ENCODE measurements around the gene PTPRM. TPM values are rescaled to one million over a fixed set of nuclear protein-coding genes. Genes with fewer than 3 reads are reported as not detected.

The PTPRM gene
- total RNA-seq, 1 donor from 2014 or later, result 1.00 TPM

- Mint-ChIP-seq H3K4me1 (no peaks in the 10 kb centered on the region), H3K27ac (no peak overlapping the region), H3K4me3 (no peak overlapping the region), H3K9me3 (no peaks in the 10 kb centered on the region), H3K36me3 (ENCODE audit: low read depth) (no peaks in the 10 kb centered on the region), H3K27me3 (no peaks in the 10 kb centered on the region)
- CTCF ChIA-PET, result no interaction called here
- POLR2A ChIA-PET, result no interaction called here
- intact Hi-C loops (cut with micrococcal nuclease), result no loop called here
- TF ChIP-seq CTCF (IDR thresholded peaks at IDR 0.05), result no peak
- ATAC-seq (ENCODE audit: low read depth) (no peak), DNase-seq (no peak)
Measured at GRCh38 chr18:8303151-8303755, 736.1 kb downstream of the PTPRM start.

GRCh38 chr18:8307960-8308359, 740.8 kb downstream of the PTPRM start:
- H3K4me3 Mint-ChIP-seq, result no peak overlapping the region
- no peak for ATAC-seq (ENCODE audit: low read depth)
- ChIA-PET CTCF (no interaction called here), POLR2A (no interaction called here)
- no peak overlapping the region for H3K27ac Mint-ChIP-seq
- no peaks in the 10 kb centered on the region for H3K9me3 Mint-ChIP-seq
- no peaks in the 10 kb centered on the region for H3K36me3 Mint-ChIP-seq (ENCODE audit: low read depth)
- intact Hi-C loops (cut with micrococcal nuclease), result no loop called here
- TF ChIP-seq CTCF (IDR thresholded peaks at IDR 0.05), result no peak
- H3K27me3 Mint-ChIP-seq, result peaks cover 6% of the 10 kb centered on the region
- H3K4me1 Mint-ChIP-seq, result no peaks in the 10 kb centered on the region
- DNase-seq, result no peak

GRCh38 chr18:8313043-8313442, 745.9 kb downstream of the PTPRM start:
- peaks cover 6% of the 10 kb centered on the region for H3K27me3 Mint-ChIP-seq
- intact Hi-C loops (cut with micrococcal nuclease), result no loop called here
- DNase-seq, result no peak
- no peaks in the 10 kb centered on the region for H3K4me1 Mint-ChIP-seq
- no peaks in the 10 kb centered on the region for H3K9me3 Mint-ChIP-seq
- TF ChIP-seq CTCF (IDR thresholded peaks at IDR 0.05), result no peak
- ChIA-PET CTCF (no interaction called here), POLR2A (no interaction called here)
- H3K36me3 Mint-ChIP-seq (ENCODE audit: low read depth), result no peaks in the 10 kb centered on the region
- ATAC-seq (ENCODE audit: low read depth), result no peak
- H3K27ac Mint-ChIP-seq, result no peak overlapping the region
- no peak overlapping the region for H3K4me3 Mint-ChIP-seq

- Mint-ChIP-seq H3K27ac (no peak overlapping the region), H3K36me3 (ENCODE audit: low read depth) (no peaks in the 10 kb centered on the region), H3K9me3 (no peaks in the 10 kb centered on the region), H3K4me3 (no peak overlapping the region), H3K4me1 (no peaks in the 10 kb centered on the region), H3K27me3 (peaks cover 6% of the 10 kb centered on the region)
- intact Hi-C loops (cut with micrococcal nuclease), result no loop called here
- no peak for DNase-seq
- no peak for ATAC-seq (ENCODE audit: low read depth)
- ChIA-PET CTCF (no interaction called here), POLR2A (no interaction called here)
- no peak for TF ChIP-seq CTCF (IDR thresholded peaks at IDR 0.05)
Measured at GRCh38 chr18:8314124-8314523, 747.0 kb downstream of the PTPRM start.

- POLR2A ChIA-PET, result no interaction called here
- H3K27ac Mint-ChIP-seq, result no peak overlapping the region
- ATAC-seq (ENCODE audit: low read depth), result no peak
- H3K4me3 Mint-ChIP-seq, result no peak overlapping the region
- H3K4me1 Mint-ChIP-seq, result no peaks in the 10 kb centered on the region
- CTCF ChIA-PET, result no interaction called here
- peaks cover 3% of the 10 kb centered on the region for H3K27me3 Mint-ChIP-seq
- no peak for DNase-seq
- intact Hi-C loops (cut with micrococcal nuclease), result no loop called here
- TF ChIP-seq CTCF (IDR thresholded peaks at IDR 0.05), result no peak
- no peaks in the 10 kb centered on the region for H3K36me3 Mint-ChIP-seq (ENCODE audit: low read depth)
- no peaks in the 10 kb centered on the region for H3K9me3 Mint-ChIP-seq
Measured at GRCh38 chr18:8319798-8320489, 752.8 kb downstream of the PTPRM start.

Data from activated B cell treated with CpG ODN at 0.5 μM for 24 hours (primary cell).